H1 (cell line): ENCODE results near the gene C19orf47. TPM values are rescaled to one million over a fixed set of nuclear protein-coding genes. Genes with fewer than 3 reads are reported as not detected.

Source experiments
- CTCF ChIA-PET: fragments of 300-600 bp; sonication (Branson Sonifier 250); formaldehyde crosslinking; loops from one replicate; lab custom pipeline; 2021; ENCODE audit not compliant: partially characterized antibody; lab: Charles Lee
- POLR2A ChIA-PET: fragments of 300-600 bp; sonication (Branson Sonifier 250); formaldehyde crosslinking; loops from one replicate; lab custom pipeline; 2021; ENCODE audit warnings: inconsistent platforms; ENCODE audit not compliant: partially characterized antibody; lab: Charles Lee
- DNase-seq, 2 experiments: peaks; one replicate each; pipeline versions ENCODE4 v3.0.0 to v3.0.0-alpha.2; 2010 to 2022; ENCODE audit warnings: low spot score in 2 of 2, low read depth in 1 of 2, mixed read lengths in 1 of 2
- FAIRE-seq: peaks from 2 replicates; lab custom pipeline; 2011; peaks lifted over from hg19 to GRCh38; lab: Jason Lieb, UNC
- H2AFZ ChIP-seq: 2 replicates; pipeline ENCODE4 v1.8.1; 2012; ENCODE audit warnings: low read length, inconsistent platforms
- H2AK5ac ChIP-seq: 2 replicates; pipeline ENCODE4 v1.6.1; 2013; ENCODE audit warnings: low read depth, low read length
- H2BK120ac ChIP-seq: replicated peaks from 2 replicates; pipeline ENCODE3; 2013; ENCODE audit warnings: low read depth, low read length, inconsistent platforms
- H2BK12ac ChIP-seq: 2 replicates; pipeline ENCODE4 v1.6.1; 2013; ENCODE audit warnings: low read depth, low read length
- H2BK15ac ChIP-seq: 2 replicates; pipeline ENCODE4 v1.6.1; 2013; ENCODE audit warnings: low read length
- H2BK20ac ChIP-seq: 2 replicates; pipeline ENCODE4 v1.6.1; 2013; ENCODE audit warnings: low read length
- H2BK5ac ChIP-seq: 2 replicates; pipeline ENCODE4 v1.6.1; 2013; ENCODE audit warnings: low read depth, low read length
- H3K14ac ChIP-seq: 2 replicates; pipeline ENCODE4 v1.6.1; 2013; ENCODE audit warnings: inconsistent platforms; ENCODE audit not compliant: insufficient read length
- H3K18ac ChIP-seq: 2 replicates; pipeline ENCODE4 v1.6.1; 2013; ENCODE audit warnings: low read length; ENCODE audit errors: extremely low read depth
- H3K23ac ChIP-seq: 2 replicates; pipeline ENCODE4 v1.6.1; 2013; ENCODE audit warnings: inconsistent platforms; ENCODE audit not compliant: insufficient read length
- H3K23me2 ChIP-seq: 2 replicates; pipeline ENCODE4 v1.6.1; 2013; ENCODE audit warnings: low read depth, low read length
- H3K27ac ChIP-seq: 2 replicates; pipeline ENCODE4 v1.6.1; 2011; ENCODE audit warnings: low read depth, low read length, inconsistent platforms
- H3K27me3 ChIP-seq, 4 experiments: replicated peaks in 1 of 4; 1 replicate in 1 of 4; 2 replicates in 3 of 4; pipeline versions ENCODE4 v1.6.1 to v1.8.1; 2011 to 2013; ENCODE audit warnings: low read length in 3 of 4, mild to moderate bottlenecking in 3 of 4, inconsistent platforms in 2 of 4, mixed read lengths in 2 of 4, moderate library complexity in 1 of 4; ENCODE audit not compliant: control insufficient read depth in 3 of 4, insufficient read depth in 3 of 4; ENCODE audit errors: extremely low read depth in 1 of 4
- H3K36me3 ChIP-seq, 4 experiments: 2 replicates each; pipeline versions ENCODE4 v1.6.1 to v1.8.1; 2011 to 2013; ENCODE audit warnings: mild to moderate bottlenecking in 4 of 4, low read length in 3 of 4, moderate library complexity in 2 of 4, control low read depth in 1 of 4, inconsistent platforms in 1 of 4; ENCODE audit not compliant: insufficient read depth in 4 of 4, control insufficient read depth in 2 of 4
- H3K4ac ChIP-seq: replicated peaks from 2 replicates; pipeline ENCODE3; 2013; ENCODE audit warnings: low read length, low read depth, mixed read lengths, inconsistent platforms; ENCODE audit not compliant: insufficient read length
- H3K4me1 ChIP-seq, 4 experiments: replicated peaks in 1 of 4; 1 replicate in 1 of 4; 2 replicates in 3 of 4; pipeline versions ENCODE4 v1.6.1 to v1.8.1; 2011 to 2013; ENCODE audit warnings: low read length in 3 of 4, inconsistent platforms in 2 of 4, mixed read lengths in 1 of 4; ENCODE audit not compliant: insufficient read depth in 4 of 4, control insufficient read depth in 3 of 4
- H3K4me2 ChIP-seq, 2 experiments: 2 replicates each; pipeline versions ENCODE4 v1.6.1 to v1.8.1; 2011 to 2013; ENCODE audit warnings: low read depth in 2 of 2, low read length in 2 of 2, control low read depth in 1 of 2, inconsistent platforms in 1 of 2, mild to moderate bottlenecking in 1 of 2; ENCODE audit not compliant: insufficient read depth in 1 of 2
- H3K4me3 ChIP-seq, 4 experiments: fragments of 200-600, 300-600 bp in 1 of 4; sonication (generic), shearing (Covaris generic), sonication (Bioruptor Twin) in 1 of 4; 2 replicates each; pipeline versions ENCODE4 v1.5.1 to v1.8.1; 2011 to 2016; ENCODE audit warnings: low read length in 4 of 4, low read depth in 3 of 4, control low read depth in 2 of 4, inconsistent platforms in 2 of 4, mild to moderate bottlenecking in 2 of 4, mixed read lengths in 1 of 4, moderate library complexity in 1 of 4; ENCODE audit not compliant: insufficient read depth in 2 of 4; ENCODE audit errors: extremely low read depth in 1 of 4
- H3K56ac ChIP-seq: replicated peaks from 2 replicates; pipeline ENCODE3; 2013; ENCODE audit warnings: low read depth, mild to moderate bottlenecking, mixed read lengths, low read length, inconsistent platforms; ENCODE audit not compliant: insufficient read length
- H3K79me1 ChIP-seq: 2 replicates; pipeline ENCODE4 v1.6.1; 2013; ENCODE audit warnings: low read depth, low read length, control low read depth
- H3K79me2 ChIP-seq, 2 experiments: 2 replicates each; pipeline versions ENCODE4 v1.6.1 to v1.8.1; 2012 to 2013; ENCODE audit warnings: low read length in 2 of 2, mild to moderate bottlenecking in 2 of 2, inconsistent platforms in 1 of 2; ENCODE audit not compliant: insufficient read depth in 2 of 2, control insufficient read depth in 1 of 2
- H3K9ac ChIP-seq, 4 experiments: replicated peaks in 1 of 4; 1 replicate in 1 of 4; 2 replicates in 3 of 4; pipeline versions ENCODE4 v1.6.1 to v1.8.1; 2011 to 2013; ENCODE audit warnings: low read depth in 3 of 4, low read length in 3 of 4, control low read depth in 2 of 4, mild to moderate bottlenecking in 2 of 4, moderate library complexity in 2 of 4, inconsistent platforms in 1 of 4; ENCODE audit errors: extremely low read depth in 1 of 4
- H3K9me3 ChIP-seq, 2 experiments: 2 replicates each; pipeline versions ENCODE4 v1.6.1 to v1.8.1; 2012 to 2013; ENCODE audit warnings: mild to moderate bottlenecking in 2 of 2, moderate library complexity in 2 of 2, control low read depth in 1 of 2, inconsistent platforms in 1 of 2, low read depth in 1 of 2, low read length in 1 of 2, mixed read lengths in 1 of 2; ENCODE audit not compliant: insufficient read depth in 2 of 2
- H4K20me1 ChIP-seq, 2 experiments: replicated peaks in 1 of 2; 2 replicates each; pipeline versions ENCODE3 to v1.8.1; 2011 to 2013; ENCODE audit warnings: inconsistent platforms in 2 of 2, low read length in 2 of 2, mild to moderate bottlenecking in 1 of 2; ENCODE audit not compliant: insufficient read depth in 2 of 2, control insufficient read depth in 1 of 2
- H4K5ac ChIP-seq: 2 replicates; pipeline ENCODE4 v1.6.1; 2013; ENCODE audit warnings: low read length, low read depth, mixed read lengths, inconsistent platforms; ENCODE audit not compliant: insufficient read length
- H4K8ac ChIP-seq: 2 replicates; pipeline ENCODE4 v1.8.0; 2013; ENCODE audit warnings: mild to moderate bottlenecking, moderate library complexity, low read length, inconsistent platforms; ENCODE audit not compliant: insufficient read depth; ENCODE audit errors: extremely low read depth
- H4K91ac ChIP-seq: replicated peaks from 2 replicates; pipeline ENCODE3; 2013; ENCODE audit warnings: low read length, mixed read lengths, inconsistent platforms; ENCODE audit not compliant: insufficient read length
- CREB1 ChIP-seq: IDR thresholded peaks from 2 replicates; pipeline ENCODE4 v1.6.1; 2012; ENCODE audit warnings: inconsistent platforms
- CTBP2 ChIP-seq: IDR thresholded peaks from 2 replicates; pipeline ENCODE4 v1.7.0; 2011; ENCODE audit warnings: borderline replicate concordance, mild to moderate bottlenecking, moderate library complexity, mixed read lengths, low read length; ENCODE audit not compliant: insufficient read depth, insufficient read length
- GABPA ChIP-seq: IDR thresholded peaks from 2 replicates; pipeline ENCODE4 v1.6.1; 2011; ENCODE audit warnings: mild to moderate bottlenecking, low read length, moderate library complexity, borderline replicate concordance; ENCODE audit not compliant: insufficient read depth
- GTF2F1 ChIP-seq: IDR thresholded peaks from 2 replicates; pipeline ENCODE4 v1.6.1; 2012; ENCODE audit warnings: low read depth, low read length, improper control_type of control experiment, borderline replicate concordance
- HDAC2 ChIP-seq, 2 experiments: fragments of 300-600 bp in 1 of 2; sonication (generic) in 1 of 2; IDR thresholded peaks; 2 replicates each; pipeline ENCODE4 v1.6.1; 2011 to 2012; ENCODE audit warnings: low read depth in 2 of 2, low read length in 2 of 2, mild to moderate bottlenecking in 2 of 2, moderate library complexity in 2 of 2, borderline replicate concordance in 1 of 2, inconsistent platforms in 1 of 2
- KDM5A ChIP-seq: fragments of 200-600 bp; IDR thresholded peaks from 2 replicates; pipeline ENCODE4 v1.7.1; 2012; ENCODE audit warnings: mild to moderate bottlenecking, low read length, inconsistent platforms, mixed read lengths
- RFX5 ChIP-seq: IDR thresholded peaks from 2 replicates; pipeline ENCODE4 v1.6.1; 2011; ENCODE audit warnings: low read depth, low read length, improper control_type of control experiment, borderline replicate concordance
- SRF ChIP-seq: IDR thresholded peaks from 2 replicates; pipeline ENCODE4 v1.6.1; 2011; ENCODE audit warnings: mild to moderate bottlenecking, low read depth, low read length, moderate library complexity
- TBP ChIP-seq: IDR thresholded peaks from 2 replicates; pipeline ENCODE4 v1.6.1; 2011; ENCODE audit warnings: low read depth, low read length, improper control_type of control experiment
- ZNF274 ChIP-seq: IDR thresholded peaks from 2 replicates; pipeline ENCODE4 v1.7.0; 2012; ENCODE audit warnings: low read length, borderline replicate concordance; ENCODE audit errors: extremely low read depth
- WGBS, 2 experiments: shearing (Covaris generic) in 1 of 2; methylation state at CpG; one replicate each; pipeline versions ENCODE4 v1.1.6 to v1.1.7; 2013 to 2015; ENCODE audit warnings: low lambda C conversion rate in 2 of 2, mixed read lengths in 2 of 2, inconsistent platforms in 1 of 2, low coverage in 1 of 2, missing lambda C conversion rate in 1 of 2; ENCODE audit not compliant: insufficient replicate concordance in 2 of 2, insufficient coverage in 1 of 2, insufficient read length in 1 of 2; ENCODE audit errors: extremely low coverage in 1 of 2, missing lambda C conversion rate in 1 of 2; 5-methylcytosine and 5-hydroxymethylcytosine counted together
- polyA plus RNA-seq, 7 experiments: library from polyadenylated mRNA; depleted of rRNA in 3 of 7; stranded (reverse) in 5 of 7; unstranded in 2 of 7; fragments of >200 nt in 5 of 7; fragments of 200-250 nt in 2 of 7; gene quantifications; 1 replicate in 5 of 7; 2 replicates in 1 of 7; 4 replicates in 1 of 7; pipeline versions ENCODE4 v1.2.1 to v1.2.3, GENCODE V29; 2011 to 2013; ENCODE audit warnings: missing spikeins in 2 of 7, mixed read lengths in 2 of 7
- total RNA-seq: library from RNA; stranded (reverse); fragmentation: NEBNext Ultra II Directional; extraction: Animal tissue kit (Norgen Biotek cat#: 25700); gene quantifications from 2 replicates; pipeline ENCODE4 v1.2.1, GENCODE V29; 2021

C19orf47 gene
- total and polyA plus RNA-seq, 2 of the 8 experiments (the other 6 are each of a cell fraction or from before 2014, with no cell fraction given): 17.8 to 27.3 TPM

DNA sequence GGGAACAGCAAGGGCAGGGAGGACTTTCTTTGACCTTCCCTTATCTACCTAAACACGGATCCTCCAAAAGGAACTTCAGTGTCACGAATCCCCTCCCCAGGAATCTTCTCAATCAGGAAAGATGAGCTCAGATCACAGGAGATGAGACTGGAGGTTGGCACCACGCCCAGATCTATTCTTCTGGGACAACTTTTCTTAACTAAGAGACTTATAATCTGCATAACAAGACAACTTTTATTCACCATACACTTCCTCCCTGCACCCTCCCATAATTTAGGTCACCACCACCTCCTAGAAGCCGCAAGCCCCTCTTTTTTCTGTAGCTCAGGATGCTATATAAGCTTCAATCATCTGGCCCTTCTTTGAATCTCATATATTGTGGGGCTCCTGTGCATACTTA, 43.9 kb downstream of the C19orf47 start:
- WGBS, 2 experiments: 72% methylated on average over 4 of the region's 4 CpGs; no CpG with 5 or more reads in 1 of the 2 experiments

More for the DNA sequence above, 43.9 kb downstream of the C19orf47 start:
- CTCF ChIA-PET: interaction anchor here (0.7 to 2.3 kb wide), 21 partner anchors 10 to 310 kb away, joined by 3 to 14 read pairs (median 6); no protein-coding TSS in a partner anchor
- Histone ChIP-seq H4K91ac (no peak overlapping the region), H3K79me2 (no peaks in the 10 kb centered on the region), H3K79me1 (no peaks in the 10 kb centered on the region), H4K20me1 (no peaks in the 10 kb centered on the region), H3K27ac (no peak overlapping the region), H3K9me3 (no peaks in the 10 kb centered on the region), H2BK12ac (no peak overlapping the region), H2BK15ac (no peak overlapping the region), H3K23ac (no peak overlapping the region), H3K36me3 (no peaks in the 10 kb centered on the region), H3K18ac (no peak overlapping the region), H3K9ac (no peak overlapping the region), H2BK20ac (no peak overlapping the region), H2AFZ (no peak overlapping the region), H3K14ac (no peak overlapping the region), H3K4me2 (no peak overlapping the region), H4K8ac (no peak overlapping the region), H3K27me3 (no peaks in the 10 kb centered on the region), H3K4ac (no peak overlapping the region), H2BK5ac (no peak overlapping the region), H3K56ac (no peak overlapping the region), H2BK120ac (no peak overlapping the region), H2AK5ac (no peak overlapping the region), H4K5ac (no peak overlapping the region), H3K23me2 (no peaks in the 10 kb centered on the region), H3K4me1 (no peaks in the 10 kb centered on the region; a peak in 1 of 7 replicates), H3K4me3 (no peak overlapping the region)
- FAIRE-seq: no peak
- POLR2A ChIA-PET: interaction anchor here (1.4 kb wide), 1 partner anchor 10 kb away, joined by 6 read pairs; no protein-coding TSS in a partner anchor
- no peak for DNase-seq
- no peak for TF ChIP-seq CTBP2
- TF ChIP-seq ZNF274: no peak
- no peak for TF ChIP-seq SRF
- no peak for TF ChIP-seq CREB1
- no peak for TF ChIP-seq HDAC2 (IDR thresholded peaks at IDR 0.05; ENCODE audit: borderline replicate concordance in 1 of 2, low read depth in 2 of 2, low read length in 2 of 2)
- no peak for TF ChIP-seq GTF2F1
- no peak for TF ChIP-seq KDM5A
- no peak for TF ChIP-seq RFX5
- no peak for TF ChIP-seq GABPA
- TF ChIP-seq TBP: no peak
